HG02623 (cell line): Measurements from ENCODE around the gene KANSL1L.

ENCODE experiments used
- ATAC-seq: cut with Tn5 transposase; IDR thresholded peaks from one replicate; pipeline ENCODE4 v1.9.1; 2021; ENCODE audit warnings: moderate library complexity; ENCODE audit not compliant: unreplicated experiment

KANSL1L gene

GRCh38 chr2:210086930-210087329 is 84.3 kb downstream of the KANSL1L start:
- no peak for ATAC-seq

GRCh38 chr2:210086292-210086691 is 84.9 kb downstream of the KANSL1L start:
- no peak for ATAC-seq

- peak; percentile 66 for ATAC-seq
These were observed 98.2 kb downstream of the KANSL1L start for GRCh38 chr2:210072922-210073509.

GRCh38 chr2:210072493-210072892 is 98.7 kb downstream of the KANSL1L start:
- no peak for ATAC-seq

- no peak for ATAC-seq
These were observed 107.9 kb downstream of the KANSL1L start for GRCh38 chr2:210063306-210063705.

GRCh38 chr2:210055825-210056224 is 115.4 kb downstream of the KANSL1L start:
- ATAC-seq, result no peak

- no peak for ATAC-seq
These were observed 116.5 kb downstream of the KANSL1L start for GRCh38 chr2:210054696-210055095.

GRCh38 chr2:210050885-210051284 is 120.3 kb downstream of the KANSL1L start:
- ATAC-seq, result no peak

- no peak for ATAC-seq
These were observed 121.4 kb downstream of the KANSL1L start for GRCh38 chr2:210049831-210050230.

- no peak for ATAC-seq
These were observed 124.2 kb downstream of the KANSL1L start for GRCh38 chr2:210046851-210047500.

GRCh38 chr2:210038078-210038477 is 133.1 kb downstream of the KANSL1L start:
- ATAC-seq, result no peak

- ATAC-seq, result no peak
These were observed 135.5 kb downstream of the KANSL1L start for GRCh38 chr2:210035679-210036078.

GRCh38 chr2:210034087-210034683 is 137.0 kb downstream of the KANSL1L start:
- no peak for ATAC-seq

GRCh38 chr2:210028178-210028577 is 143.0 kb downstream of the KANSL1L start:
- no peak for ATAC-seq

- no peak for ATAC-seq
These were observed 143.6 kb downstream of the KANSL1L start for GRCh38 chr2:210027608-210028007.

- no peak for ATAC-seq
These were observed 148.4 kb downstream of the KANSL1L start for GRCh38 chr2:210022824-210023223.

- no peak for ATAC-seq
These were observed 151.1 kb downstream of the KANSL1L start for GRCh38 chr2:210020138-210020537.

GRCh38 chr2:210009896-210010295 is 161.3 kb downstream of the KANSL1L start:
- no peak for ATAC-seq

GRCh38 chr2:210009126-210009525 is 162.1 kb downstream of the KANSL1L start:
- no peak for ATAC-seq

- no peak for ATAC-seq
These were observed 163.3 kb downstream of the KANSL1L start for GRCh38 chr2:210007895-210008294.

- ATAC-seq, result no peak
These were observed 166.3 kb downstream of the KANSL1L start for GRCh38 chr2:210004881-210005280.

GRCh38 chr2:210003359-210003758 is 167.8 kb downstream of the KANSL1L start:
- ATAC-seq, result no peak
